PC-3 (cell line): ENCODE measurements around the gene CD1D.

ENCODE experiments used
- EZH2 ChIP-seq: fragments of 300-600 bp; sonication (generic); IDR thresholded peaks from one replicate; pipeline ENCODE4 v1.6.1; 2017; ENCODE audit warnings: antibody characterized with exemption, mild to moderate bottlenecking, low read length; ENCODE audit not compliant: unreplicated experiment
- EZH2phosphoT487 ChIP-seq: fragments of 300-600 bp; sonication (generic); IDR thresholded peaks from 2 replicates; pipeline ENCODE4 v1.6.1; 2018; ENCODE audit warnings: mild to moderate bottlenecking, antibody characterized with exemption, low read length, borderline replicate concordance
- TF ChIP-seq, protein P1 (sequence below): fragments of 300-600 bp; sonication (generic); conservative IDR thresholded peaks from 2 replicates; pipeline ENCODE4 v1.5.1; 2017; ENCODE audit warnings: antibody characterized with exemption, low read depth, mild to moderate bottlenecking, low read length

DNA sequence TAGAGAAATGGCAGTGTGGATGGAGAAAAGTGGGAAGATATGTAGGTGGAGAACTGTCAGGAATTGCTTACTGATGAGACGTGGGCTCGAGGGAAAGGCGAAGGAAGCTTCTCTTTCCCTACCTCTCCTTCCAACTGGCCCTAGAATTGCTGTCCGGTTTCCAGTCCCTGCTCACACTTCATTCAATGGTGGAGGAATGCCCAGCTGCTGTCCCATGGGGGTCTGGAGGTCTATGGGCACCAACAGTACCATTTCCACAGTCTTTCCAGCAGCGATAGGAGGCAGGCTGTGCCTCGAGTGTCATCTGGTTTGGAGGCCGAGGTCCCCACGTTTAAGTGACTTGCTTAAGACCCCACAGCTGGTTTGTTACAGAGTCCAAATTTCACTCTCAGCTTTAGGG, 31.5 kb upstream of the CD1D start:
- TF ChIP-seq, protein P1, sequence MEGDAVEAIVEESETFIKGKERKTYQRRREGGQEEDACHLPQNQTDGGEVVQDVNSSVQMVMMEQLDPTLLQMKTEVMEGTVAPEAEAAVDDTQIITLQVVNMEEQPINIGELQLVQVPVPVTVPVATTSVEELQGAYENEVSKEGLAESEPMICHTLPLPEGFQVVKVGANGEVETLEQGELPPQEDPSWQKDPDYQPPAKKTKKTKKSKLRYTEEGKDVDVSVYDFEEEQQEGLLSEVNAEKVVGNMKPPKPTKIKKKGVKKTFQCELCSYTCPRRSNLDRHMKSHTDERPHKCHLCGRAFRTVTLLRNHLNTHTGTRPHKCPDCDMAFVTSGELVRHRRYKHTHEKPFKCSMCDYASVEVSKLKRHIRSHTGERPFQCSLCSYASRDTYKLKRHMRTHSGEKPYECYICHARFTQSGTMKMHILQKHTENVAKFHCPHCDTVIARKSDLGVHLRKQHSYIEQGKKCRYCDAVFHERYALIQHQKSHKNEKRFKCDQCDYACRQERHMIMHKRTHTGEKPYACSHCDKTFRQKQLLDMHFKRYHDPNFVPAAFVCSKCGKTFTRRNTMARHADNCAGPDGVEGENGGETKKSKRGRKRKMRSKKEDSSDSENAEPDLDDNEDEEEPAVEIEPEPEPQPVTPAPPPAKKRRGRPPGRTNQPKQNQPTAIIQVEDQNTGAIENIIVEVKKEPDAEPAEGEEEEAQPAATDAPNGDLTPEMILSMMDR: no peak
- TF ChIP-seq EZH2phosphoT487 (no peak), EZH2 (no peak)
